ENCODE measurements around the gene RDH8.
"Not testable (repeated sequence)": the region's sequence is repeated elsewhere in the genome, so short reads cannot be mapped to it uniquely, and the experiment has no call there.

The RDH8 gene

GRCh38 chr19:10006335-10006708 is 7.0 kb upstream of the RDH8 start:
- peak; percentile 80 for DNase-seq

GRCh38 chr19:10006752-10007323 is 6.4 kb upstream of the RDH8 start:
- DNase-seq, result no peak

- peak; percentile 82 for DNase-seq
These were observed 5.7 kb upstream of the RDH8 start for GRCh38 chr19:10007371-10008183.

- DNase-seq, result peak; percentile 28
These were observed 5.0 kb upstream of the RDH8 start for GRCh38 chr19:10008184-10008765.

- DNase-seq, result no peak
These were observed 3.5 kb upstream of the RDH8 start for GRCh38 chr19:10009714-10010224.

GRCh38 chr19:10010247-10010691 is 3.0 kb upstream of the RDH8 start, which contains the start of gene COL5A3:
COL5A3 (minus strand) TSS chr19:10010504; CDS start chr19:10010385, 119 bp downstream.
- DNase-seq, result peak; percentile 80

- DNase-seq, result no peak
These were observed 2.3 kb upstream of the RDH8 start for GRCh38 chr19:10010939-10011338.

GRCh38 chr19:10011974-10012373 is 1.3 kb upstream of the RDH8 start:
- DNase-seq, result peak; percentile 31

GRCh38 chr19:10013834-10014618 is 743 bp downstream of the RDH8 start:
- no peak for DNase-seq

- no peak for DNase-seq
These were observed 5.0 kb downstream of the RDH8 start for GRCh38 chr19:10018263-10018662.

- no peak for DNase-seq
These were observed 5.5 kb downstream of the RDH8 start for GRCh38 chr19:10018786-10019185.

GRCh38 chr19:10019246-10019645 is 6.0 kb downstream of the RDH8 start:
- no peak for DNase-seq

- no peak for DNase-seq
These were observed 7.6 kb downstream of the RDH8 start for GRCh38 chr19:10020851-10021250.

- no peak for DNase-seq
These were observed 8.2 kb downstream of the RDH8 start for GRCh38 chr19:10021446-10021845.

- no peak for DNase-seq
These were observed 8.6 kb downstream of the RDH8 start for GRCh38 chr19:10021863-10022262.

- not testable (repeated sequence) for DNase-seq
These were observed 9.8 kb downstream of the RDH8 start for GRCh38 chr19:10023096-10023495.

- DNase-seq, result no peak
These were observed 13.5 kb downstream of the RDH8 start for GRCh38 chr19:10026744-10027143.

- peak; percentile 97 for DNase-seq
These were observed 14.1 kb downstream of the RDH8 start for GRCh38 chr19:10027158-10027997.

- DNase-seq, result no peak
These were observed 20.3 kb downstream of the RDH8 start for GRCh38 chr19:10033614-10034013.

GRCh38 chr19:10036601-10037071 is 23.4 kb downstream of the RDH8 start:
- no peak for DNase-seq

GRCh38 chr19:10037367-10037766 is 24.1 kb downstream of the RDH8 start:
- DNase-seq, result no peak

- DNase-seq, result no peak
These were observed 24.5 kb downstream of the RDH8 start for GRCh38 chr19:10037809-10038208.

All from femur (tissue), 1 donor.